Epidermal melanocyte (primary cell): ENCODE measurements around the gene POR.
"Not testable (repeated sequence)": the region's sequence is repeated elsewhere in the genome, so short reads cannot be mapped to it uniquely, and the experiment has no call there.

ENCODE experiments used
- DNase-seq: peaks from one replicate; pipeline ENCODE4 v3.0.0; 2011; ENCODE audit warnings: low spot score; ENCODE audit not compliant: insufficient read length

Gene POR

DNA sequence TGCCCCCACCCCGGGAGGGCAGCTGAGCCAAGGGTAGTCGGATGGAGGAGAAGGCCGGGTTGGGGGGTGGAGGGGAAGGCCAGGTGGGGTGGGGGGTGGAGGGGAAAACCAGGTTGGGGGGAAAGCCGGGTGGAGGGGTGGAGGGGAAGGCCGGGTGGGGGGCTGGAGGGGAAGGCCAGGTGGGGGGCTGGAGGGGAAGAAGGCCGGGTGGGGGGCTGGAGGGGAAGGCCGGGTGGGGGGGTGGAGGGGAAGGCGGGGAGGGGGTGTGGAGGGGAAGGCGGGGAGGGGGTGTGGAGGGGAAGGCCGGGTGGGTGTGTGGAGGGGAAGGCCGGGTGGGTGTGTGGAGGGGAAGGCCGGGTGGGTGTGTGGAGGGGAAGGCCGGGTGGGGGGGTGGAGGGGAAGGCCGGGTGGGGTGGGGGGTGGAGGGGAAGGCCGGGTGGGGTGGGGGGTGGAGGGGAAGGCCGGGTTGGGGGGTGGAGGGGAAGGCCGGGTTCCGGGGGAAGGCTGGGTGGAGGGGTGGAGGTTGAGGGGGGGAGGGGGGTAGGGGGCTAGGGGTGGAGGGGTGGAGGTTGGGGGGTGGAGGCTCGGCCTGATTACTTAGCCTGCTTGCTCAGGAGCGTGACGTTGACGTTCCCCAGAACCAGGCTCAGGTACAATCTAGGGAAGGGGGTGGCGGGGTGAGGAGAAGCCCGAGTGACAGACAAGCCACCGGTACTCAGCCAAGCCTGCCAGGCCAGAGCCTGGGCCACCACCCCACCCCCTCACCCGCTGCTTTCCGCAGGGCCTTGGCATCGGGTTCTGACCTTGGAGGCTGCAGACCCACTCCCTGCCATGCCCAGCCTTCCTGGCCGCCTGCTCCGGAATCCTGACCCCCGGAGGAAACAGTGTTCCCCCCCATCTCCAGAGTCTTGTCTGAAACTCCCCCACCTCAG lies 73.9 kb downstream of the POR start:
- DNase-seq, result no peak

DNA sequence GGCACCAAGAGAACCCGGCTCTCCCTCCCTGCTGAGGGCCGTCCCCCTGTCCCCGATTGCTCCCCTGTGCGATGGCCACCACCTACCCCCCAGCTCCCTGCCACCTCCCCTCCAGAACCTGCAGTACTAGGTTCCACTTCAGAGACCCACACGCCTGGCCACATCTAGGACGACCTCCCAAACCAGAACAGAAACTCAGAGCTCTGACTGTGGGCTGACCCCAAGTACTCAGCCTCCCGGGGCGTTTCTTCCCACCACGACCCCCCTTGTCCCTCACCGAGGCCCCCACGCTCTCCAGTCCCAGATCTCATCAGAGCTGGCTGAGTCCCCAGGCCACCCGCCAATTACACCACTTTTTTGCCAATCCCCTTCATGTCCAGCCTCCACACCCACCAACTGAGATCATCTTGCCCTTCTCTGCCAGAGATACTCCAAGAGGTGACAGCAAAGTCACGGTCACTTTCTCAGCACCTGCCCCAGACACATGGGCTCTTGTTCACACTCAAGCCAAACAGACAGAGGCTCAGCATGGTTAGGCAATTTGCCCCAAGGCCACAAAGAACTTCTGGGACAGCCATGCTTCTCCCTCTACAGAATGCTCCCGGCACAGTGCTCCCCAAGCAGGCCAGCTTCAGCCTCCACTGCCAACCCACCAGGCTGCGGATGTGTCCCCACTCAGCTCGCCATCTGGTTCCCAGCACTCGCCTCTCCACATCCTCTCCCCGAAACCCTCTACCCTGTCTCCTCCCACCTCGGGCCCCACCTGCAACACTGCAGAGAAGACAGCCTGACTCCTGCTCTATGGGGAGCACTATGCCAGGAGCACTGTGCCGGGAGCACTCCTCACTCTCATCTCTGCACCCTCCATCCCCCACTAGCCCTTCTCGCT lies 74.8 kb downstream of the POR start:
- no peak for DNase-seq

DNA sequence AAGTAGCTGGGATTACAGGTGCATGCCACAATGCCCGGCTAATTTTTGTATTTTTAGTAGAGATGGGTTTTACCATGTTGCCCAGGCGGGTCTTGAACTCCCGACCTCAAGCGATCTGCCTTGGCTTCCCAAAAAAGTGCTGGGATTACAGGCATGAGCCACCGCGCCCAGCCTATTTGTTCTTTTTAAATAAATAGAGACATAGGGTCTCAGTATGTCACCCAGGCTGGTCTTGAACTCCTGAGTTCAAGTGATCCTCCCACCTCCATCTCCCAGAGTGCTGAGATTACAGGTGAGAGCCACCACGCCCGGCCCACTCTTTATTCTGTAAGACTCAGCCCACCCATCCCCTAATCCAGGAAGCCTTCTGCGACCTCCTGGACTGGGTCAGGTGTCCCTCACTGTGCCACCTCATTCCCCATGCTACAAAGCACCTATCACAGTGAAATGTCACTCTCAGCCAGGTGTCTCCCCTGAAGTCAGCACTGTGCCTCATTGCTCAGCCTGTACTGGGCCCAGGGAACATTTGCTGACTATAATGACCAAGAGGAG lies 76.7 kb downstream of the POR start:
- no peak for DNase-seq

DNA sequence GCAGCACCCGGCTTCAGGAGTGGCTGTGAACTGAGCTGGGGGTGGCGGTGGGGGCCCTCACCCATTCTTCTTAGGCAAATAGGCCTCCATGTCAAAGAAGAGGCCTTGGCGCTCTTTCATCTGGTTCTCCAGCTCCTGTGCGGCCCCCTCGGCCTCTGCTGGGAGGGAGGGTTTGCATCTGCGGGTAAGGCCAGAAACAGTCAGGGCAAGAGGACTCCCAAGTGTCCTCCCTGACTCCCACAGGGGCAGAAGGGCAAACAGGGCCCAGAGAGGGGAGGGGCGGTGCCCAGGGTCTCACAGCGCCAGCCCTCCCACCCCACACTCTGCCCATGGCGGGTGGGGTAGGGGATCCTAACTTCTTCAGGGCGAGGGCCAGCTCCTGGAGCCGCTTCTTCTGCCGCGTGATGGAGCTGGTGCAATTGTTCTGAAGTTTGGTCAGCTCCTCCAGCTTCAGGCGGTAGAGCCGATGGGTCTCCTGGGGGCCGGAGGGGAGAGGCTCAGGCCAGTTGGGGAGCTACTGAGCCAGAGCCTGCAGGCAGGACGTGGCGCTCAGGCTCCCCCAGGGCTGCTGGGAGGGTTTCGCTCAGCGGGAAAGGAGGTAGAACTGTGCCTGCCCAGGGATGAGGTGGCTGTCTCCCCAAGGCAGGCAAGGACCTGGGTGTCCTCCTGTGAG lies 77.3 kb downstream of the POR start:
- no peak for DNase-seq

DNA sequence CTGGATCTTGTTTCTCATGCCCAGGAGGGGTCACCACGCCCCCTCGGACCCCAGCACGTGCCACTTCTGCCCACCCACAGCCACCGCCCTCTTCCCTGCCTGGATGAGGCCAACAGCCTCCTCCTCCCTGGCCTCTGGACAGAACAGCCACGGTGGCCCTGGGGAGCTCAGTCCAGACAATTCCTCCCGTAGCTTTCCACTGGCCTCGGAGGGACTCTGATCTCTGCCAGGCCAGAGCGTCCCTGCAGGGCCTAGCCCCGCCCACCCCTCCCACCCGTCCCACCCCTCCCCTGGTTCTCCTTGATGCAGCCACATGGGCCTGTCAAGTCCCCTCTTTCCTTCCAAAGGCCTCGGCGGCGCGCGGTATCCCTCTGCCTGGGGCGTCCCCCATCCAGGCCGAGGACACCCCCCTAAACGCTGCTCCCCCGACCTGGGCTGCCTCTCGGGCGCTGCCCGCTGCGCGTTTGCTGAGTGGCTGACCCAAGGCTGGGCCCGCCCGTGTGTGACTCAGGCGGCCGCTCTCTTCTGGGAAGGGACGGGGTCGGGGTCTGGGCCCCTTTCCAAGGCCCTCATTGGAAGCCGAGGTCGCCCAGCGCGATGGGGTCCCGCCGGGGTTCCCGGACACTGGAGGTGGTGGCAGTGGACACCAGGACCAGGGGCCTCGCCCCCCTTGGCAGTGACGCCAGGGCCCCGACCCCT lies 78.9 kb downstream of the POR start:
- peak; percentile 89 for DNase-seq

DNA sequence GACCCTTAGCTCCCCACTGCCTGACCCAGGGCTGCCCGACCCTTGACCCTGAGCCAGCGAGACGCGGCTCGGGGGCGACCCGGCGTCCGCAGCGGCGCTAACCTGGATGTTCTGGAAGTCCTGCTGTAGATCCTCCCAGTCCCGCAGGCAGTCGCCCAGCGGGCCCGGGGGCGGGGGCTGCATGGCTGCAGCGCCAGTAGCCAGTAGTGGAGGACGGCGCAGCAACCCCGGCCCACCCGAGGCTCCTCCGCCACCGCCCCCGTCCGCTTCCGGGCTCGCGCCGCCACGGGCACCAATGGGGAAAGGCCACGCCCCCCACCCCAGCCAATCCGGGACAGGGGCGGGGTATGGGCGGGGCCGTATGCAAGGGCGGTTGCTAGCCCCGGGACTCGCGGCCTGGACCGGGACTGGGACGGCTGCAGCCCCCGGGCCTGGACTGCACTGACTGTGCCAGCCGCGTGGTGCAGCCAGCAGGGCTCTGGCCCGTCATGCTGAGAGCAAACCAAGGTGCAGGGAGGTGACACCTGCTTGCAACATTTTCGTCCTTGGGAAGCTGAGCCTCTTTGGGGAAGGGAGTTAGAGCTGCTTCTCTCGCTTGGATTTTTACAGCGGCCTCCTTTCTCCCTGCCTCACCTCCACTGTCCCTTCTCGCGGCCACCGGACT lies 79.6 kb downstream of the POR start, which contains the start of gene TMEM120A:
TMEM120A (minus strand) TSS at position 208 of the 664 bp plus-strand sequence; CDS start at position 183, 25 bp downstream.
- DNase-seq, result peak; percentile 98

DNA sequence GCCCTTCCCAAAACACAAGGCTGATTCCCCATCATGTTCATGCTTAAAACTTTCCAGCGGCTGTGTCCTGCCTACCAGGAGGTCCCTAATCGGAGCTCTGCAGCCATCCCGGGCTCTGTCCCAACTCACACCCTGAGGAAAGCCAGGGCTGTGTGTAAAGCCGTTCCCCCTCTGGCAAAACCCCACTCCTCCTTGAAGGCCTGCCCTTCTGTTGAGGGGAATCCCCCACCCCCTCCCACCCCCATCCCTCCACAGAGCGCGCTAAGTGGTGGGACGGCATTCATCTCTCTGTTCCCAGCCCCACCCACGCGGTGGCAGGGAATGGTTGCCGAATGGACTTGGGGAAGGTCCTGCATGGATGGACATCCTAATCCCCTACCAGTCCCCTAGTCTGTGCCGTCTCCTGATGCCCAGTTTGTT lies 80.1 kb downstream of the POR start:
- DNase-seq, result no peak

DNA sequence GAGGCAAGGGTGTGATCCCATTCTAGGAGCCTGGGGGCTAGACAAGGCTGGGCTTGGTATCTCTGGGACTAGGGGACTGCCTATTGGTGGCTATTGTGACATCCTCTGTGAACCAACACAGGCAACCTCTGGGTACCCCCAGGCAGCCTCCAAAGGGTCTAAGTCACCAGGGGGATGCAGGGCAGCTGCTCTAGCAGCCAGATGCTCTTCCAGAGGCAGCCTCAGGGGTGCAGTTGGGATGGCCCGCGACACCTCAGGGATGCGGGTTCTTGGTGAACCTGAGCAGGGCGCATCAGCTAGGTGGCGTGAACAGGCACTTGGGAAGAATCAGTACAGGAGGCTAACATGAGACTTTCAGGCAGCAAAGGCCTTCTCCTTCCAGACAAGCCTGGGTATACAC lies 81.0 kb downstream of the POR start:
- no peak for DNase-seq

DNA sequence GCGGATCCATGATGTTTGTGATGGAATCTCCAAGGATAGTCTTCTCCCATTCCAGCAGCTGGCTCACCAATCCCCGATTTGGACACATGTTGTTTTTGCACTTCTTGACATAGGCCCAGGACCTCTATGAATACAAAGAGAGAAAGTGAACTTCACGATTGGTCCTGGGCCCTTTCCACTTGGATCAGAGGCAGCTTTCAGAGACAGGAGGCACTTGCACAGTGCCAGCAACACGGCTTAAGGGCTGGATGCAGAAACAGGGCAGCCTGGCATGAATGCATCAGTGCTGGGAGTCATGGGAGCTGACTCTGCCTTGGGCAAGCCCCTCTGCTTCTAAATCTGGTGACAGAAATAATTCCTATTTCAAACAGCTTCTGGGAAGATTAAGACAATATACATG lies 81.5 kb downstream of the POR start:
- DNase-seq, result no peak

DNA sequence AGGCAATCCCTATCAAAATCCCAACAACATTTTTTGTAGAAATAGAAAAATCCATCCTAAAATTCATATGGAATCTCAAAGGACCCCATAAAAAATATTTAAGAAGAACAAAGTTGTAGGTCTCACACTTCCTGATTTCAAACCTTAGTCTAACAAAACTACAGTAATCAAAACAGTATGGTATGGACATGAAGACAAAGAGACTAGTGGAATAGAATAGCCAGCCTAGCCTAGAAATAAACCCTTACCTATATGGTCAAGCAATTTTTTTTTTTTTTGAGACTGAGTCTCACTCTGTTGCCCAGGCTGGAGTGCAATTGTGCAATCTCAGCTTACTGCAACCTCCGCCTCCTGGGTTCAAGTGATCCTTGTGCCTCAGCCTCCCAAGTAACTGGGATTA lies 83.1 kb downstream of the POR start:
- DNase-seq, result no peak

DNA sequence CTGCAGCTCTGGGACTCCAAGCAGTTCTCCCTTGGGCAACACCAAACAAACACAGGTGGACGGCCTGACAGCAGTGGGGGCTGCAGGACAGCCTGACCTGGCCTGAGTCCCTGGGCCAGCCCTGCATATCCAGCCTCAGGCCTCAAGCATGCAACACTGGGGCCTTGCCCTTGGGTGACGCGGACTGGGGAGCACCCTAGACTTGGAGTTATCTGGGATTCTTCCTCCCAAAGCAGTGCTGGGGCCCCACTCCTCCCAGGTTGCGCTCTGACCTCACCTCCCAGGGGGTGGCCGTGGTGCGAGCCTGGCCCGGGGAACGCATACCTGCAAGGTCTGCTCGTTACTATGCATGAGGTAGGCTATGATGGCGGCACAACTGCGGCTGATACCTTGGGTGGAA lies 85.6 kb downstream of the POR start:
- DNase-seq, result no peak

DNA sequence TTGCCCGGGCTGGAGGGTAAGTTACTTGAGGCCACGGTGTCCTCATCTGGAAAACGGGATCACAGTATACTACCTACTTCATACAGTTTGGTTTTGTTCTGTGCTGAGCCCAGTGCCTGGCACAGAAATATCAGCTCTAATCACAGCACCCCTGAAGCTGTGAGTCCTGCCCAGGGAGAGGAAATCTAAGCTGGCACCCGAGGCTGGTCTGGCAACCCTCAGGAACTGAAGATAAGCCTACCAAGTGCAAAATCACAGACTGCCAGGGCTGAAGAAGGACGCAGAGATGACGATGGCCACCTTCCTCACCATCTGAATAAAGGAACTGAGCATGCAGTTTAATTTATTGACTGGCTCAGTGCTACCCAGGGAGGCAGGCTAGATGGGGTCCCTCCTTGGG lies 87.2 kb downstream of the POR start:
- DNase-seq, result no peak

DNA sequence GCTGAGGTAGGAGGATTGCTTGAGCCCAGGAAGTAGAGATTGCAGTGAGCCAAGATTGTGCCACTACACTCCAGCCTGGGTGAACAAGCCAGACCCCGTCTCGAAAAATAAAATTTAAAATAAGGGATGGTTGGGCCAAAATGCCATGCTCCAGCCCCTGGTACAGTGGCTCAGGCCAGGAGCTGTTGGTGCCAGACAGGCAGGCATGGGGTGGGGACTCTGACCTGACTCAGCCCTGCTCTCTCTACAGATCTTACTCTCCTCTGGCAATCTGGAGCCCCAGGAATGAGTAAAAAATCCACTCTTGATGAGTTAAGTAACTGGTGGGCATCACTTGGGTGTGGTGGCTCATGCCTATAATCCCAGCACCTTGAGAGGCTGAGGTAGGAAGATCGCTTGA lies 87.9 kb downstream of the POR start:
- DNase-seq, result no peak

DNA sequence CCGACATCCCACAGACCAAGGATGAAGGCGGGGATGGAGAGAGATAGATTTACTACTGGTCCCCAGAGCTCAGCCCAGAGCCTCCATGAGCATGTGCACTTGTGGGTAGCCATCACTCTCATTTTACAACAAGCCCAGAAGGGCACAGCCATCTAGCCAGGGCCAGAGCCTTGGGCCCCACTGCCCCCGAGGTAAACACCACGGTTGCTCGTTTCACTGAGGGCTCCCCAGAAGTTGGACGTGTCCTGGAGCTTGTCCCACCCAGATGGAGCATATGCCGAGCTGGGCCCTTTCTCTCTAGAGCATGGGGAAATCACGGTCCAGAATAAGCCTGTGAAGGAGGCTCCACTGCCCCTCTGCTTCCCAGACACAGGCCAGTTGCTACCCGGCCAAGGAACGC lies 88.4 kb downstream of the POR start:
- no peak for DNase-seq

DNA sequence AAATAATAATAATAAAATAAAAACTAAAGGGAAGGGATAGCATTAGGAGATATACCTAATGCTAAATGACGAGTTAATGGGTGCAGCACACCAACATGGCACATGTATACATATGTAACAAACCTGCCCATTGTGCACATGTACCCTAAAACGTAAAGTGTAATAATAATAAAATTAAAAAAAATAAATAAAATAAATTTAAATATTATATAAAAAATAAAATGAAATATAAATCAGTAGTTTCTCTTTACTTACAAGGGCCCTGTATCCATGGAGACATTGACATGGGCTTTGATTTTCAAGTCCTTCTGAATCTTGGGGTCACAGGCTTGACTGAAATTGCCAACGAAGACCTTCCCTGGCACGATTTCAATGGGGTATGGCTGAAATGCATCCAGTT lies 90.0 kb downstream of the POR start:
- DNase-seq, result not testable (repeated sequence)

DNA sequence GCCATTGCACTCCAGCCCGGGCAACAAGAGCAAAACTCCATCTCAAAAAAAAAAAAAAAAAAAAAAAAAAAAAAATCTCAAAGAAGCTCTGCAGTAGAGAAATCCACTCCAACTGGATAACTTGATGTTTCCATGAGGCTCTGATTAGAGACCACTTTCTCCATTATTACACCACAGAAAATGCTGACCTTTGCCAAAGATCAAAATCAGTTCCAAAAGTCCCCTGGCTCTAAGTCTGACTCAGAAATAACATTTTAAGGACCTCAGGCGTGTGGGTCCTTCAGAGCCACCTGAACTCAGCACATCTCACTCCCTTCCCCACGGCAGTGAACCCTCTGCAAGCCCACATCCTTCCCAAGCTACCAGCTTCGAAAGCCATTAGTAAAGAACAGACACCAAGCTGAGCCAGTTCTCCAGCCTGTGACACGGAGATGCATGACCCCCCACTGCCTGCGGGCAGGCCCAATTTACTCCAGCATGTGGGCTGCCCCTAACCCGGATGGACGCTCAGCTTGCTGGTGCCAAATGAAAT lies 93.3 kb downstream of the POR start:
- no peak for DNase-seq

DNA sequence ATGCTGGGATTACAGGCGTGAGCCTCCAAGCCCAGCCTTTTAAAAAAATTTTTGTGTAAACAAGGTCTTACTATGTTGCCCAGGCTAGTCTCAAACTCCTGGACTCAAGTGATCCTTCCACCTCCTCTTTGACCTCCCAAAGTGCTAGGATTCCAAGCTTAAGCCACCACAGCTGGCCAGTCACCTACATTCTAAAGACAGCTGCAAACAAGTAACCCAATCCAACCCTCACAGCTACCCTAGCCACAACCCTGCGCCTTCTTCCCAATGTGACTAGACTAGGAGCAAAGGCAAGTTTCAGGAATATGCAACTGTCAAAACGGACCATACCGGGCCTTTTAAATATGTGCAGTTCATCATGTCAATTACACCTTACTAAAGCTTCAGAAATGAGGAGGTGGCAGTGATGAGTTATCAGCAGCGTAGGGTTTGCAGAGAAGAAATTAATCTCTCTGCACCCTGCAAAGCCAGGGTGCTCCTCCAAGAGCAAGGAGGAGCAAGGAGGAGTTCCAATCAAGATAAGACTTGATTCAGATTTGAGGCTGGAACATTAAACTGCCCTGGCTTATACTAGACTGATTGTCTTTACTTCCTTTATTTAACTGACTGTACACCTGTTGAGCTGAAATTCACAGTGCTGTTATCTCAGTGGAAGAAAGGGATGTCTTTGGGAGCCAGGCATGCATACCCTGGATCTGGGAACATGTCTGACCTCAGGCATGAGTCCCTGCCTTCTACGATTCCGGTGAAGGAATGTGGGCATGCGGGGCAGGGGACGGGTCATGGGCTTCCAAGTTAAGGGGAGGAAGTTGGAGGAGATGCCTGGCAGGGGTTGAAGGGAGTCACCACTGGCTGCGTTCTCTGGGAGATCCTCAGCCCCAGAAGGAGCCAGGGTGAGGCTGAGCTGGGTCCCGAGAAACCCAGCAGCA lies 95.0 kb downstream of the POR start:
- no peak for DNase-seq

DNA sequence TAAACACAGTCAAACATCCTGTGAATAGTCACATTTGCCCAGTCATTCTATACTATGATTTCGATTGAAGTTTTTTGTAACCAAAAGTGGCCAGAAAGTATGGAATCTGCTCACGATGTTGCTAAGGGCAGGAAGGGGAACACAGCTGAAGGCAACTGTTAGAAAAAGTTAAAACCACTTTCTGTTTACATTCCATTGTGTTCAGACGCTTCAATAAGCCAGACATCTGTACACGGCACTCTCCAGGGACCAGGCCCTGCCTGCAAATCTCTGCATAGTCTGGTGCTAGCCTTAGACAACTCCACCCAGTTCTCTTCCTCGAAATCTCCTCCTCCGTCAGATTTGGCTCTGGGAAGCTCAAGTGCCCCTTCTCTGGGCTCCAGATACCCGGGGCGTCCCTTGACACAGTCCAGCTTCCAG lies 96.5 kb downstream of the POR start:
- peak; percentile 57 for DNase-seq
